ENCODE measurements around the gene TMEM39B. TPM values are rescaled to one million over a fixed set of nuclear protein-coding genes. Genes with fewer than 3 reads are reported as not detected.

Gene TMEM39B
- 1 to 10 TPM in 2 of 3 donors, under 1 TPM in 1; 0.94 to 2.3 (median 2.0) TPM for polyA plus RNA-seq

DNA sequence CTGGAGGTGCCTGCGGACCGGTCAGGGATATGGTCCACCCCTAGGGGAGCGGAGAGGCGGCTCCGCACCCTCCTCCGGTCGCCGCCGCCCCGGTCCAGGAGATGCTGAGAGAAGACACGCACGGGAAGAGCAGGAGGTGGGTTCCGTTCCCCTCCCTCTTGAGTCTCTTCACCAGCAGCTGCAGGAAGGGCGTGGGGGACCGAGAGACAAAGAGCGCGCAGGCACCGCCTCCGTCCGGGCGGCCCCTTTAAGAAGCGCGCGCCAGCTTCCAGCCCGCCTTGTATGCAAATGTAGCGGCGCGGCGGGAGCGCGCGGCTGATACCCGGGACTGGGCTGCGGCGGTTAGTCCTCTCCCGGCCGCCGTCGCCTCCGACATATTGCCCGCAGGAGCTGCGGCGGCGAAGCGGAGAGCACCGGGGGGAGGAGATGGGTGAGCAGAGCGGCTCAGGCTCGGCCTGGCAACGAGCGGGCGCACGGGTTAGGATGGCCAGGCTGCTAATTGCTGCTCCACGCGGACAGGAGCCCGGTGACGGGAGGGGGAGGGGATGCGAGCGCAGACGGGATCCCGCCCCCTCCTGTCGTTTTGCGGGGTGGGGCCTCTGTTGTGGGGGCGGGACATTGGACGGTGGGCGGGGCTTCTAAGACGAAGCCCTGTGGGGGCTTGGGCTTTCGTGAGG, at the start of gene TMEM39B:
TMEM39B (plus strand) TSS at position 318 of the 677 bp plus-strand sequence; CDS start at position 427, 109 bp downstream.
- Mint-ChIP-seq H3K4me3 (peak within 1 kb of the TSS; percentile 90 to 97 (median 94)), H3K36me3 (peaks cover 0 to 7% (median 4%) of the 10 kb centered on the region in 3 donors), H3K27ac (peak within 1 kb of the TSS; percentile 85 to 95 (median 89)), H3K4me1 (peaks cover 28 to 35% of the 10 kb centered on the region in 2 donors), H3K9me3 (no peaks in the 10 kb centered on the region), H3K27me3 (ENCODE audit: low read depth in 3 of 3) (peaks cover 4 to 14% (median 5%) of the 10 kb centered on the region in 3 donors)
- peak; percentile 94 to 95 (median 95) for DNase-seq

DNA sequence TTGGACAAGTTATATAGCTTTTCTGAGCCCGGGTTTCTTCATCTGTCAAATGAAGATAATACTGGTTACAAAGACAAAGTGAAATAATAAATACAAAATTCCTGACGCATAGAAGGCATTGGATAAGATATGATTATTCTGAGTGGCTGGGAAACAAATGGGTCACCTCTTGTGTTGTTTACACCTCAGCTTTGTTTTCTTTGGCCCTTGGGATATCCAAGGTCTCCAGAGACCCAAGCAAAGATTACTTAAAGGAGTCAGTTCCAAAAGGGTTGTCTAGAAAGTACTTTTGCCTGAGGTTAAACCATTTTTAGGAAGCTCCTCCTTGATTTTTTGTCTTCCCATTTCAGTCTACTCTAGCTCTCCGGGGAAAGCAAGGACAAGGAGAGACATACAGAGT, 49.4 kb upstream of the TMEM39B start:
- peaks cover 50 to 67% of the 10 kb centered on the region in 2 donors for H3K4me1 Mint-ChIP-seq
- H3K36me3 Mint-ChIP-seq: no peaks in the 10 kb centered on the region
- peak overlapping the region in 3 of 6 donors; percentile 12 to 45 (median 32) for H3K27ac Mint-ChIP-seq
- no peak overlapping the region for H3K4me3 Mint-ChIP-seq
- no peaks in the 10 kb centered on the region for H3K9me3 Mint-ChIP-seq
- H3K27me3 Mint-ChIP-seq (ENCODE audit: low read depth in 3 of 3): peaks cover 0 to 6% (median 0%) of the 10 kb centered on the region in 3 donors
- no peak for DNase-seq

GRCh38 chr1:32025515-32025914, 47.2 kb upstream of the TMEM39B start:
- Mint-ChIP-seq H3K27ac (no peak overlapping the region), H3K4me1 (peaks cover 52 to 72% of the 10 kb centered on the region in 2 donors), H3K9me3 (no peaks in the 10 kb centered on the region), H3K36me3 (peaks cover 0 to 5% (median 0%) of the 10 kb centered on the region in 3 donors), H3K4me3 (no peak overlapping the region), H3K27me3 (ENCODE audit: low read depth in 3 of 3) (peaks cover 0 to 6% (median 0%) of the 10 kb centered on the region in 3 donors)
- no peak for DNase-seq

GRCh38 chr1:32028746-32029145, 44.0 kb upstream of the TMEM39B start:
- peak overlapping the region in 1 of 5 donors; percentile 19 for H3K4me3 Mint-ChIP-seq
- peaks cover 42 to 71% of the 10 kb centered on the region in 2 donors for H3K4me1 Mint-ChIP-seq
- H3K9me3 Mint-ChIP-seq: no peaks in the 10 kb centered on the region
- H3K27me3 Mint-ChIP-seq (ENCODE audit: low read depth in 3 of 3): peaks cover 0 to 2% (median 0%) of the 10 kb centered on the region in 3 donors
- H3K27ac Mint-ChIP-seq: peak overlapping the region in 1 of 6 donors; percentile 59
- H3K36me3 Mint-ChIP-seq: peaks cover 4 to 13% (median 13%) of the 10 kb centered on the region in 3 donors
- no peak for DNase-seq

GRCh38 chr1:32031578-32032274, 41.0 kb upstream of the TMEM39B start:
- Mint-ChIP-seq H3K4me3 (no peak overlapping the region), H3K27me3 (ENCODE audit: low read depth in 3 of 3) (no peaks in the 10 kb centered on the region), H3K27ac (peak overlapping the region in 3 of 6 donors; percentile 6 to 46 (median 29)), H3K36me3 (peaks cover 7 to 33% (median 21%) of the 10 kb centered on the region in 3 donors), H3K4me1 (peaks cover 51 to 83% of the 10 kb centered on the region in 2 donors), H3K9me3 (no peaks in the 10 kb centered on the region)
- DNase-seq: no peak

- H3K36me3 Mint-ChIP-seq: peaks cover 7 to 34% (median 23%) of the 10 kb centered on the region in 3 donors
These were observed 40.5 kb upstream of the TMEM39B start for GRCh38 chr1:32032275-32032615.

DNA sequence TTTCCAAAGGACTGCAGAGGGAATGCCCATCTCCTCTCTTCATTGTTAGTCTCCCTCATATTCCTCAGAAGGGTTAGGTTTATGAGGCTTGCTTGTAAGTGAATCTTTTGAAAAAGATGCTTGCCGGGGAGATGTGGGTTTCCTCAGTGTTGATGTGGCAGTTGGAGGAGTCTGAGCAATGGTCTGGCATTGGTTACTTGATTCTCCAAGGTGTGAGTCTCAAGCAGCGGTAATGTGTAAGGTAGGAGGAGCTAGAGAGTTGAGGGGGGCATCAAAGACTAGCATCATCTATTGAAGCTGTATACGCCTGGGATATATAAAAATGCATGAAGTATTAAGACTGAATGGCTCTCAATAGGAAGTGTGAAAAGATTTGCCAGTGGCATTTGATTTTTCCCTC, 37.6 kb upstream of the TMEM39B start:
- H3K36me3 Mint-ChIP-seq: peaks cover 17 to 49% (median 44%) of the 10 kb centered on the region in 3 donors
- no peak for DNase-seq

More at GRCh38 chr1:32032275-32032615, 40.5 kb upstream of the TMEM39B start:
- H3K4me1 Mint-ChIP-seq: peaks cover 46 to 80% of the 10 kb centered on the region in 2 donors
- H3K9me3 Mint-ChIP-seq: no peaks in the 10 kb centered on the region
- no peak overlapping the region for H3K4me3 Mint-ChIP-seq
- DNase-seq: no peak
- no peaks in the 10 kb centered on the region for H3K27me3 Mint-ChIP-seq (ENCODE audit: low read depth in 3 of 3)
- peak overlapping the region in 2 of 6 donors; percentile 19 for H3K27ac Mint-ChIP-seq

DNA sequence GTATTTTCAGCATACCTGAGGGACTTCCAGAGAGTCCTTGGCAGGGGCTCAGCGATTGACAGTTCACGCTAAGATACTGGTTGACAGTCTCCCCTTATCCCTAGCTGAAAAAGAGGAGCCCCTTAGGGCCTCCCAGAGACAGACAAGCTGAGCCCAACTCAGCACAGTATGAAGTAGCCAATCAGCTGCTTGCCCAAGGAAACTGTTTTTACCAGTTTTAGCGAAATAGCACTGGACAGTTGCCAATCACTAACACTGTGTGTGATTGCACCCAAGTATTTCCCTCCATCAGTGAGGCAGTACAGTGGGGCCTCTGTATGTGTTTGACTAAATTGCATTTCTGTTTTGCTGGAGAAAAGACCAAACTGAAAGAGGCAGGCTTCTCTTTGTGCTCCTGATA, 32.0 kb upstream of the TMEM39B start:
- H3K27me3 Mint-ChIP-seq (ENCODE audit: low read depth in 3 of 3): no peaks in the 10 kb centered on the region
- DNase-seq: no peak
- peaks cover 18 to 47% (median 36%) of the 10 kb centered on the region in 3 donors for H3K36me3 Mint-ChIP-seq
- no peak overlapping the region for H3K27ac Mint-ChIP-seq
- no peak overlapping the region for H3K4me3 Mint-ChIP-seq
- peaks cover 4 to 14% of the 10 kb centered on the region in 2 donors for H3K4me1 Mint-ChIP-seq
- H3K9me3 Mint-ChIP-seq: no peaks in the 10 kb centered on the region

More for the DNA sequence above, 37.6 kb upstream of the TMEM39B start:
- Mint-ChIP-seq H3K9me3 (no peaks in the 10 kb centered on the region), H3K4me3 (peak overlapping the region in 1 of 5 donors; percentile 47), H3K4me1 (peaks cover 34 to 63% of the 10 kb centered on the region in 2 donors), H3K27me3 (ENCODE audit: low read depth in 3 of 3) (no peaks in the 10 kb centered on the region), H3K27ac (peak overlapping the region; percentile 32 to 84 (median 66))

- Mint-ChIP-seq H3K4me3 (no peak overlapping the region), H3K27me3 (ENCODE audit: low read depth in 3 of 3) (no peaks in the 10 kb centered on the region), H3K4me1 (peaks cover 0 to 6% of the 10 kb centered on the region in 2 donors), H3K36me3 (peaks cover 18 to 42% (median 28%) of the 10 kb centered on the region in 3 donors), H3K9me3 (no peaks in the 10 kb centered on the region), H3K27ac (peak overlapping the region in 1 of 6 donors; percentile 61)
- no peak for DNase-seq
These were observed 30.4 kb upstream of the TMEM39B start for GRCh38 chr1:32042330-32042729.

DNA sequence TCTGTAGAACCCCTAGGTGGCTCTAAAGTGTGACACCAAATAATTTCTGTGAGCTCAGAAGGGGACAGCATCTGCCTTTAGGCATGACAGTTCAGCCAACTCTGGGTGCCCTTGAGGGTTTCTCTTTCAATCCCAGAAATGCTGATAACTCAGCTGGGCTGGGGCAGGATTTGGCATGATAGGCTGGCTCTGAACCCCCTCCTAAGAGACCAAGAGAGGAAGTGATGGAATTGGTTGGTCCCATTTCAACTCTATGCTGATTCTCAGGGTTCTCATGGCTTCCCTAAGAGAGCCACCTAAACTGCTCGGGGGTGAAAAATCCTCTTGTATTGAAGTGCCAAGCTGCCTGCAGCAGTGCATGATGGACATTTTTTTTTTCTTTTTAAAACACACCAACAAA, 28.5 kb upstream of the TMEM39B start:
- Mint-ChIP-seq H3K27me3 (ENCODE audit: low read depth in 3 of 3) (no peaks in the 10 kb centered on the region), H3K27ac (peak overlapping the region in 1 of 6 donors; percentile 34), H3K4me1 (no peaks in the 10 kb centered on the region), H3K9me3 (no peaks in the 10 kb centered on the region), H3K36me3 (peaks cover 23 to 36% (median 25%) of the 10 kb centered on the region in 3 donors), H3K4me3 (no peak overlapping the region)
- no peak for DNase-seq

- H3K27ac Mint-ChIP-seq: peak overlapping the region in 2 of 6 donors; percentile 10 to 39
These were observed 27.0 kb upstream of the TMEM39B start for GRCh38 chr1:32045772-32046171.

GRCh38 chr1:32047701-32048100, 25.0 kb upstream of the TMEM39B start:
- no peak for DNase-seq
- peaks cover 12 to 25% (median 23%) of the 10 kb centered on the region in 3 donors for H3K36me3 Mint-ChIP-seq
- no peaks in the 10 kb centered on the region for H3K4me1 Mint-ChIP-seq
- no peaks in the 10 kb centered on the region for H3K27me3 Mint-ChIP-seq (ENCODE audit: low read depth in 3 of 3)
- peak overlapping the region in 4 of 6 donors; percentile 8 to 69 (median 37) for H3K27ac Mint-ChIP-seq
- H3K9me3 Mint-ChIP-seq: no peaks in the 10 kb centered on the region
- H3K4me3 Mint-ChIP-seq: no peak overlapping the region

More at GRCh38 chr1:32045772-32046171, 27.0 kb upstream of the TMEM39B start:
- no peaks in the 10 kb centered on the region for H3K9me3 Mint-ChIP-seq
- H3K4me3 Mint-ChIP-seq: no peak overlapping the region
- no peaks in the 10 kb centered on the region for H3K4me1 Mint-ChIP-seq
- H3K36me3 Mint-ChIP-seq: peaks cover 16 to 30% (median 21%) of the 10 kb centered on the region in 3 donors
- DNase-seq: no peak
- no peaks in the 10 kb centered on the region for H3K27me3 Mint-ChIP-seq (ENCODE audit: low read depth in 3 of 3)

- Mint-ChIP-seq H3K27ac (peak overlapping the region in 4 of 6 donors; percentile 65 to 74 (median 68)), H3K9me3 (no peaks in the 10 kb centered on the region), H3K4me1 (no peaks in the 10 kb centered on the region), H3K36me3 (peaks cover 12 to 19% (median 18%) of the 10 kb centered on the region in 3 donors), H3K4me3 (no peak overlapping the region), H3K27me3 (ENCODE audit: low read depth in 3 of 3) (no peaks in the 10 kb centered on the region)
- DNase-seq: no peak
These were observed 24.3 kb upstream of the TMEM39B start for GRCh38 chr1:32048440-32048839.

DNA sequence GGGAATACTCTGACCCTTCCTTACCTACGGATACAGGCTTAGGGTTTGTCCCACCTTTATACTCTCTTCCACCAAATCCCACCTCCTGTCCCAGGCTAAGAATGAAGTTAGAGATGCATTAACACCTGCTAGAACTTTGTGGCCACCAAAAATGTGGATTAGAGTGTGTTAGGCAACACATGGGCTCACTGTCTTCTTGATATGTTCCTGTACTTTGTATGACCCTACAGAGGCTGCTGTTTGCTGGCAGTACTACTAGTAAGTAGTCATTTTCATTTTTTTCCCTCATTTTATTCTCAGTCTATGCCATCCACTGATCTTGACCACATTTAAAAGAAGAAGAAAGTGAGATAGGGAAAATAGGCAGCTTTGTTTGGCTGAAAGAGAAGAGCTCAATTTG, 21.0 kb upstream of the TMEM39B start:
- DNase-seq: no peak
- Mint-ChIP-seq H3K27me3 (ENCODE audit: low read depth in 3 of 3) (no peaks in the 10 kb centered on the region), H3K36me3 (peaks cover 12 to 21% (median 13%) of the 10 kb centered on the region in 3 donors), H3K27ac (peak overlapping the region in 3 of 6 donors; percentile 30 to 61 (median 58)), H3K9me3 (no peaks in the 10 kb centered on the region), H3K4me1 (peaks cover 0 to 3% of the 10 kb centered on the region in 2 donors), H3K4me3 (no peak overlapping the region)
